NCI-H524 treated with DMSO at 0.1 percent for 48 hours (cell line): ENCODE measurements around the gene SMARCD1.
"Not testable (repeated sequence)": the region's sequence is repeated elsewhere in the genome, so short reads cannot be mapped to it uniquely, and the experiment has no call there.

Experiments used
- DNase-seq: peaks from one replicate; lab custom pipeline; 2025; lab: John Stamatoyannopoulos, UW

SMARCD1 gene

GRCh38 chr12:50077099-50077498 lies 8.0 kb upstream of the SMARCD1 start:
- DNase-seq, result no peak

- no peak for DNase-seq
These were observed 6.9 kb upstream of the SMARCD1 start for GRCh38 chr12:50078281-50078680.

- DNase-seq, result no peak
These were observed 5.4 kb upstream of the SMARCD1 start for GRCh38 chr12:50079771-50080170.

DNA sequence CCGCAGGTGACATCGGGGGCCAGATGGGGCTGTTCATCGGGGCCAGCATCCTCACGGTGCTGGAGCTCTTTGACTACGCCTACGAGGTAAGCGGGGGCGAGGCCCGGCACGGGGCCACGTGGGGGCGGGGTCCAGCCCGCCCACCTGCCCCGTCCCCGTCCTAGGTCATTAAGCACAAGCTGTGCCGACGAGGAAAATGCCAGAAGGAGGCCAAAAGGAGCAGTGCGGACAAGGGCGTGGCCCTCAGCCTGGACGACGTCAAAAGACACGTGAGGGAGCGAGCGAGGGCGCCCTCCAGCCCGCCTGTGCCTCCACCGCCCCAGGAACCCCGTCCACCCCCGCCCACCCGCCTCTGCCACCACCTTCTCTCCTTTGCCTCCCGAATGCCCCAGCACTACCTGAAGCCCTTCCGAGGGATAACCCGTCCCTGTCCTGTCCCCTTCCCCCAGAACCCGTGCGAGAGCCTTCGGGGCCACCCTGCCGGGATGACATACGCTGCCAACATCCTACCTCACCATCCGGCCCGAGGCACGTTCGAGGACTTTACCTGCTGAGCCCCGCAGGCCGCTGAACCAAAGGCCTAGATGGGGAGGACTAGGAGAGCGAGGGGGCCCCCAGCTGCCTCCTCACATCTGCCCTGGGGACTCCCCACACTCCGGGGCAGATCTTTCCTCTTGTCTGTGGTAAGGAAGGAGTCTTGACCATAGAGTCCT lies 3.9 kb upstream of the SMARCD1 start:
- no peak for DNase-seq

GRCh38 chr12:50082644-50083043 lies 2.5 kb upstream of the SMARCD1 start:
- no peak for DNase-seq

DNA sequence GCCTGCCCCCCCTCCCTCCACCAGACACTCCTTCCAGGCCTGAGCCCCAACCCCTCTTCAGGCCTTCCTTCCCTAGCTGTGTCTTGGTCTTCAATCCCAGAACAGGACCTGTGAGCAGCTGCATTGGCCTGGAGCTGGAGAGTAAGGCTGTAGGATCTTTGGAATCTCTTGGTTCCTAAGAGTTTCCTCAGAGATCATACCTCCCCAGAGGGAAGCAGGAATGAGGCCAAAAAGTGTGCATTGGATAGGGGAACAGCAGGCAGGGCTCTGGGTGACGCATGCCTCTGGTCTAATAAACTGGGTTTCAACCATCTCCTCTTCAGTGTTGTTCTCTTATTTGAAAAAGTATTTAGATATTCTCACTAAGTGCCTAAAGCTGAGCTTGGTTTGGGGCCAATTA lies 1.8 kb upstream of the SMARCD1 start:
- DNase-seq, result no peak

- not testable (repeated sequence) for DNase-seq
These were observed 750 bp upstream of the SMARCD1 start for GRCh38 chr12:50084409-50084774.

DNA sequence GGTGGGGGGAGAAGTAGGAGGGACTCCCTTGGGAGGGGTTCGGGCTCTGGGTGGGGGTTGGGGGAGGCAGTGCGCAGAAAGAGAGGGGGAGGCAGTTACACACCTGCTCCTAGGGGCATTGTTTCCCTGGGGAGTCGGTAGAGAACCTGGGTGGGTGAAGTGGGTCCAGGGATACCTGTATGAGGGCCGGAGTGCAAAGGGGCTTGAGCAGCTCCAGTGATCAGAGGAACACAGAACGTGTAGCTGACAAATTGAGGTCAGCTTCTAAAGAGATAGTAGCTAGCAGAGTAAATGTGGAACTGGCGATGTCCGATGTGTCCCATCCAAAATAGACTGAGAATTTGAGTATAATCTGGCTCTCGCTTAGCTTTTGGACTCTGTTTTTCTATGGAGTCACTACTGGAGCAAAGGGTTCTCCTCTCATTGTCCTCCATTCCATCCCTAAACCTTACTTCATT lies 502 bp downstream of the SMARCD1 start:
- DNase-seq, result no peak

- DNase-seq, result no peak
These were observed 1.0 kb downstream of the SMARCD1 start for GRCh38 chr12:50086148-50086547.

DNA sequence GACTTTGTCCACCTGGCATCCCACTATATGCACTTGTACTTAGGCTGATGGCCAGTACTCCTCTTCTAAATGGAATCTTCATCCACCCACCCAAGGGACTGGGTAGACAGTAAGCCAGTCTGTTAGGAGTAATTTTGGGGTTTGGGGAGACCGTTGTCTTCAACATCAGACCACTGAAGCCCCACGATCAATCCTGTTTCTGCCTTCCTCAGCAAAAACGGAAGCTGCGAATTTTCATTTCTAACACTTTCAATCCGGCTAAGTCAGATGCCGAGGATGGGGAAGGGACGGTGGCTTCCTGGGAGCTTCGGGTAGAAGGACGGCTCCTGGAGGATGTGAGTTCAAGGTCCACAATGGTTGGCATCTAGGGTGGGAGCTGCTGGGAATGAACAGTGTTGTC lies 2.0 kb downstream of the SMARCD1 start:
- DNase-seq, result no peak

DNA sequence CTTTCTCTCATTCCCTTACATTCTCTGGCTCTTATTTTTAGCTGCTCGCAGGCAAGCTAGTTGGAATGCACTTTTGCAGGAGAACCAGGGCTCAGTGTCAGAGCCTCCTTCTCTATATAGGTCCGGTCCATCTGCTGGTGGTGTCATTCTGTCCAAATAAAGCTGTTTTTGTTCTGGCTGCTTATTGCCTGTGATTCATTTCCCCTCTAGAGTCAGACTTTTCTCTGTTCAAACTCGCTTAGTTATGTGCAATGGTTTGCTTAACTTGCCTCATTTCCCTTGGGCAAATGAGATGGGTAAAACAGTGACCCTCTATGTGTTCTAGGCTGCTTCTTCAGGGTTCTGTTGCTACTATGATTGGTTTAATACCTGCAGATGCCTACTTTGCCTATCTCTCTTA lies 2.9 kb downstream of the SMARCD1 start:
- DNase-seq, result no peak

- no peak for DNase-seq
These were observed 3.6 kb downstream of the SMARCD1 start for GRCh38 chr12:50088577-50089335.

DNA sequence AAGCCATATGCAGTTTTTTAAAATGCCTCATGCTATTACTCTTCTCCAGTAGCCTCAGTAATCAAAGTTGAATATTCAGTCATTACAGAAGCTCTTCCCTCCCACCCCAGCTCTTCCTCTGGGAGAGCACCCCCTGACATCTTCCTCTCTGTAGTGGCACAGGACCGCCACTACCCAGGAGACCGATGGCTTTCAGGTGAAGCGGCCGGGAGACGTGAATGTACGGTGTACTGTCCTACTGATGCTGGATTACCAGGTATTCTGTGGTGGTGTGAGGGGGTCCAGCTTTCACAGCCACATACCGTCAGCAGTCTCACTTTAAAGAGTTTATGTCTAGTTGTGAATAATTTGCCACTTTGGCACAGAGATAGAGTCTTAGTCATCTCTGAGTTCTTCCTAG lies 4.6 kb downstream of the SMARCD1 start:
- no peak for DNase-seq

DNA sequence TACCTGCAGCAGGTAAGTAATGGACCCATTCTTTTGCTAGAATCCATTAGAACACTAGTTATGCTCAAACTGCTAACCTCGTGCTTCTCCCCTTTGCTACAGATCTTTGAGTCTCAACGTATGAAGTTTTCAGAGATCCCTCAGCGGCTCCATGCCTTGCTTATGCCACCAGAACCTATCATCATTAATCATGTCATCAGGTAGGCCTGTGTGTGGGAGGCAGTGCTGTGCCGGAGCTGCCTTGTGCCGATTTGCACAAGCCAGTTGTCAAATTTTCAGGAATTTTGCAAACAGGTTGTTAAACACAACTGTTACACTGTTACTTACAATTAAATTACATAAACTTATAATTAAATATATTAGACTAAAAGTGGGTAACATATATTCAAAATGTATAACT lies 5.2 kb downstream of the SMARCD1 start:
- DNase-seq, result no peak

GRCh38 chr12:50097952-50098351 lies 12.8 kb downstream of the SMARCD1 start:
- no peak for DNase-seq

- DNase-seq, result no peak
These were observed 14.3 kb downstream of the SMARCD1 start for GRCh38 chr12:50099302-50100008.

- no peak for DNase-seq
These were observed 15.4 kb downstream of the SMARCD1 start for GRCh38 chr12:50100561-50100960.

DNA sequence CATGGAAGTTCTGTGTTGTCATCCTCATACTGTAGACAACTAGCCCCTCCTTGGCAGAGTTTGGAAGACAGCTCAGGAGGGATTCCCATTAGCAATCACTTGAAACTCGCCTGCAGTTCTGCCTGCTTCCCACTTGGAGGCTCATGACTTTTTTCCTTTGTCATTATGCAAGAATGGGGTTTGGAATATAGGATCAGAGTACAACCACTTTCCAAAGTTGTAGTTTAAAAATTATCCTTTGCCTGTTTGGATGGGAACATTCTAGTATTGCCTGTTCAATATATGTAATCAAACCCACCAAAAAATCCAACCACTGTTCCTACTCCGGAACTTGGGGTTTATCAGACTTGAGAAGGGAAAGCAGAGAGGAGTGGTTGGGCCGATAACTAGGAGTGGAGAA lies 16.5 kb downstream of the SMARCD1 start:
- no peak for DNase-seq

GRCh38 chr12:50102131-50102531 lies 17.0 kb downstream of the SMARCD1 start:
- no peak for DNase-seq

GRCh38 chr12:50102646-50103309 lies 17.6 kb downstream of the SMARCD1 start:
- DNase-seq, result no peak

- DNase-seq, result no peak
These were observed 18.2 kb downstream of the SMARCD1 start for GRCh38 chr12:50103351-50103750.

DNA sequence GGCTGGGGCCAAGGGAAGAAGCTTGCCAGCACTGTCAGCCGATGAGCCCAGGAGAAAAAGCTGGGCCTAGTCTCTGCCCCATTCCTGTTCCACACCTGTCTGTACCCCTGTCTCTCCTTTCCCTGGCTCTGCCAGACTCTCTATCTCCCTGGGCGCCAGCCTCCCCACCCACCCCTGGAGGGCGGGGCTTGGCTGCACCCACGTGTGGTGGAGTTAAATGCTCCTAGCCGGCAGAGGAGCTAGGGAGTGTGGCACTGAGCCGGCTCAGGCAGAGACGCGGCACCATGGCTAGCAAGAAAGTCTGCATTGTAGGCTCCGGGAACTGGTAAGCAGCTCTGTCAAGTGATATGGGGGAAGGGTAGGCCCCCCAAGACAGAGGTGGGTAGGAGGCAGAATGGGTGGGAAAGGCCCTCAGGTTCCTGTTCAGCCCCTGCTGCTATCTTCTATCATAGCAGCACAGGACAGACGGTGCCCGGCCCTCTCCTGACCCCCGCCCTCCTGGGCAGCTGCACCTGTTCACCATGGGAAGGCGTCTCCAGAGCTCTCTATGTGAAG lies 18.7 kb downstream of the SMARCD1 start, which contains the start of gene GPD1:
TSS of gene GPD1 (plus strand) at position 242 of the 555 bp plus-strand sequence. CDS start at position 285, 43 bp downstream.
- DNase-seq, result no peak
